MM.1S (cell line): ENCODE results near the gene R3HDM2.

ENCODE experiments used
- DNase-seq: peaks from one replicate; pipeline ENCODE4 v3.0.0-alpha.2; 2015
- H2AFZ ChIP-seq: fragments of 300-600 bp; sonication (generic); 2 replicates; pipeline ENCODE4 v1.6.0; 2016; ENCODE audit warnings: antibody characterized with exemption, low read length
- H3F3A ChIP-seq: fragments of 300-600 bp; sonication (generic); 2 replicates; pipeline ENCODE4 v1.6.1; 2016; ENCODE audit warnings: mild to moderate bottlenecking, antibody characterized with exemption, low read length, moderate library complexity, mixed read lengths; ENCODE audit not compliant: insufficient read depth
- H3K27ac ChIP-seq: fragments of 300-600 bp; sonication (generic); 2 replicates; pipeline ENCODE4 v1.5.1; 2016; ENCODE audit warnings: mild to moderate bottlenecking, low read length
- H3K27me3 ChIP-seq: fragments of 300-600 bp; sonication (generic); replicated peaks from 2 replicates; pipeline ENCODE4 v1.6.0; 2016; ENCODE audit warnings: low read length; ENCODE audit not compliant: insufficient read depth
- H3K36me3 ChIP-seq: fragments of 300-600 bp; sonication (generic); replicated peaks from 2 replicates; pipeline ENCODE4 v1.6.1; 2016; ENCODE audit warnings: mild to moderate bottlenecking, low read length, mixed read lengths; ENCODE audit not compliant: insufficient read depth
- H3K4me1 ChIP-seq: fragments of 300-600 bp; sonication (generic); 2 replicates; pipeline ENCODE4 v1.6.1; 2016; ENCODE audit warnings: low read length, mixed read lengths
- H3K4me2 ChIP-seq: fragments of 300-600 bp; sonication (generic); 2 replicates; pipeline ENCODE4 v1.6.0; 2016; ENCODE audit warnings: low read depth, low read length
- H3K4me3 ChIP-seq: fragments of 300-600 bp; sonication (generic); 2 replicates; pipeline ENCODE4 v1.5.1; 2016; ENCODE audit warnings: low read length, mixed read lengths
- H3K79me2 ChIP-seq: fragments of 300-600 bp; sonication (generic); 2 replicates; pipeline ENCODE4 v1.6.1; 2016; ENCODE audit warnings: mixed run types, low read length, mixed read lengths
- H3K9ac ChIP-seq: fragments of 300-600 bp; sonication (generic); 2 replicates; pipeline ENCODE4 v1.6.1; 2016; ENCODE audit warnings: low read length, mixed read lengths
- H3K9me2 ChIP-seq: fragments of 300-600 bp; sonication (generic); replicated peaks from 2 replicates; pipeline ENCODE4 v1.6.1; 2016; ENCODE audit warnings: mild to moderate bottlenecking, low read length, mixed read lengths; ENCODE audit not compliant: insufficient read depth
- H3K9me3 ChIP-seq: fragments of 300-600 bp; sonication (generic); replicated peaks from 2 replicates; pipeline ENCODE4 v1.6.1; 2016; ENCODE audit warnings: mild to moderate bottlenecking, low read length, mixed read lengths; ENCODE audit not compliant: insufficient read depth
- H4K20me1 ChIP-seq: fragments of 300-600 bp; sonication (generic); 2 replicates; pipeline ENCODE4 v1.6.1; 2016; ENCODE audit warnings: mild to moderate bottlenecking, low read length, moderate library complexity, mixed read lengths; ENCODE audit not compliant: insufficient read depth
- CTCF ChIP-seq: fragments of 300-600 bp; sonication (generic); IDR thresholded peaks from 2 replicates; pipeline ENCODE4 v1.5.1; 2016; ENCODE audit warnings: antibody characterized with exemption, low read length, mixed read lengths
- EZH2 ChIP-seq: fragments of 300-600 bp; sonication (generic); optimal IDR thresholded peaks from 2 replicates; pipeline ENCODE3; 2017; ENCODE audit warnings: low read depth, mild to moderate bottlenecking, antibody characterized with exemption, low read length, mixed read lengths
- EZH2phosphoT487 ChIP-seq: fragments of 300-600 bp; sonication (generic); IDR thresholded peaks from 2 replicates; pipeline ENCODE4 v1.6.1; 2018; ENCODE audit warnings: antibody characterized with exemption, low read length

R3HDM2 gene

GRCh38 chr12:57434517-57435223 lies 3.8 kb upstream of the R3HDM2 start, which contains the start of gene INHBC:
Gene INHBC (plus strand): TSS chr12:57434784. CDS start chr12:57434887, 103 bp downstream.
- no peak within 1 kb of the TSS for H3K27ac ChIP-seq
- no peaks in the 10 kb centered on the region for H3K27me3 ChIP-seq
- H3K9me2 ChIP-seq: no peaks in the 10 kb centered on the region
- H3K36me3 ChIP-seq: no peaks in the 10 kb centered on the region
- H3K4me3 ChIP-seq: no peak within 1 kb of the TSS
- H3K9ac ChIP-seq: no peak within 1 kb of the TSS
- TF ChIP-seq CTCF (no peak), EZH2 (no peak), EZH2phosphoT487 (no peak)
- 0 out of 2 replicates have a peak, but pooled peaks cover 2% of the 10 kb centered on the region for H3F3A ChIP-seq
- peaks cover 8% of the 10 kb centered on the region for H3K4me1 ChIP-seq
- no peaks in the 10 kb centered on the region for H4K20me1 ChIP-seq
- H3K9me3 ChIP-seq: no peaks in the 10 kb centered on the region
- H3K4me2 ChIP-seq: no peak within 1 kb of the TSS
- peaks cover 6% of the 10 kb centered on the region for H3K79me2 ChIP-seq
- DNase-seq: no peak
- H2AFZ ChIP-seq: no peak within 1 kb of the TSS

- Histone ChIP-seq H3K9me2 (no peaks in the 10 kb centered on the region), H3K36me3 (no peaks in the 10 kb centered on the region)
- TF ChIP-seq EZH2: no peak
- no peak for TF ChIP-seq EZH2phosphoT487
- TF ChIP-seq CTCF: no peak
Measured at GRCh38 chr12:57433370-57433769, 2.5 kb upstream of the R3HDM2 start.

GRCh38 chr12:57431654-57432188 lies 878 bp upstream of the R3HDM2 start:
- H3K9ac ChIP-seq: peak overlapping the region; percentile 88; the same call in 1 of the 2 replicates
- H4K20me1 ChIP-seq: no peaks in the 10 kb centered on the region
- H3F3A ChIP-seq: 0 out of 2 replicates have a peak, but pooled peaks cover 2% of the 10 kb centered on the region
- H3K4me2 ChIP-seq: peak overlapping the region; percentile 82
- H3K9me2 ChIP-seq: no peaks in the 10 kb centered on the region
- H3K36me3 ChIP-seq: no peaks in the 10 kb centered on the region
- H3K27ac ChIP-seq: peak overlapping the region; percentile 81; the same call in 1 of the 2 replicates
- H3K4me3 ChIP-seq: peak overlapping the region; percentile 86
- peak overlapping the region; percentile 99 for H2AFZ ChIP-seq
- H3K4me1 ChIP-seq: peaks cover 8% of the 10 kb centered on the region
- H3K79me2 ChIP-seq: peaks cover 15% of the 10 kb centered on the region
- no peaks in the 10 kb centered on the region for H3K9me3 ChIP-seq
- no peak for TF ChIP-seq EZH2phosphoT487
- TF ChIP-seq CTCF: no peak
- TF ChIP-seq EZH2: no peak
- no peak for DNase-seq
- no peaks in the 10 kb centered on the region for H3K27me3 ChIP-seq

More at GRCh38 chr12:57433370-57433769, 2.5 kb upstream of the R3HDM2 start:
- Histone ChIP-seq H3K9ac (no peak overlapping the region), H3K4me2 (no peak overlapping the region), H3F3A (0 out of 2 replicates have a peak, but pooled peaks cover 2% of the 10 kb centered on the region), H3K79me2 (peaks cover 15% of the 10 kb centered on the region), H3K27ac (no peak overlapping the region), H3K4me3 (no peak overlapping the region), H3K9me3 (no peaks in the 10 kb centered on the region), H2AFZ (no peak overlapping the region), H3K4me1 (peaks cover 8% of the 10 kb centered on the region), H4K20me1 (no peaks in the 10 kb centered on the region), H3K27me3 (no peaks in the 10 kb centered on the region)
- DNase-seq: no peak
